Neuronal stem cell (in vitro differentiated cells): Measurements from ENCODE around the gene FBXW7.

Experiments used
- DNase-seq: peaks from one replicate; pipeline ENCODE4 v3.0.0-alpha.2; 2013; ENCODE audit warnings: low spot score
- H2AFZ ChIP-seq: one replicate; pipeline ENCODE4 v1.6.1; 2013; ENCODE audit warnings: mild to moderate bottlenecking, low read length, inconsistent platforms
- H2AK5ac ChIP-seq: 2 replicates; pipeline ENCODE4 v1.6.1; 2013; ENCODE audit warnings: low read depth, mild to moderate bottlenecking, inconsistent platforms, low read length, moderate library complexity, mixed read lengths
- H2BK120ac ChIP-seq: 2 replicates; pipeline ENCODE4 v1.6.1; 2013; ENCODE audit warnings: low read depth, mild to moderate bottlenecking, inconsistent platforms, low read length, moderate library complexity, mixed read lengths
- H2BK12ac ChIP-seq: one replicate; pipeline ENCODE4 v1.6.1; 2013; ENCODE audit warnings: low read length, inconsistent platforms
- H2BK15ac ChIP-seq: 2 replicates; pipeline ENCODE4 v1.6.1; 2013; ENCODE audit warnings: mild to moderate bottlenecking, low read length, inconsistent platforms, mixed read lengths
- H2BK5ac ChIP-seq: one replicate; pipeline ENCODE4 v1.6.1; 2013; ENCODE audit warnings: inconsistent platforms, mild to moderate bottlenecking, low read length, moderate library complexity
- H3K14ac ChIP-seq: one replicate; pipeline ENCODE4 v1.6.1; 2013; ENCODE audit warnings: low read length, inconsistent platforms
- H3K18ac ChIP-seq: 2 replicates; pipeline ENCODE4 v1.6.1; 2013; ENCODE audit warnings: low read length, inconsistent platforms
- H3K23ac ChIP-seq: 2 replicates; pipeline ENCODE4 v1.6.1; 2013; ENCODE audit warnings: low read depth, mild to moderate bottlenecking, mixed read lengths, low read length, inconsistent platforms; ENCODE audit not compliant: poor library complexity
- H3K27ac ChIP-seq: replicated peaks from 3 replicates; pipeline ENCODE4 v1.5.1; 2013; ENCODE audit warnings: low read length, inconsistent platforms
- H3K27me3 ChIP-seq, 3 experiments: 2 replicates each; pipeline ENCODE4 v1.6.1; 2013; ENCODE audit warnings: low read length in 3 of 3, mild to moderate bottlenecking in 2 of 3, inconsistent platforms in 1 of 3, low read depth in 1 of 3, mixed read lengths in 1 of 3, moderate library complexity in 1 of 3; ENCODE audit not compliant: control insufficient read depth in 3 of 3, insufficient read depth in 3 of 3
- H3K36me3 ChIP-seq, 2 donors: replicated peaks in 1 of 2; 2 replicates each; pipeline ENCODE4 v1.6.1; 2013; ENCODE audit warnings: low read length in 2 of 2; ENCODE audit not compliant: control insufficient read depth in 2 of 2, insufficient read depth in 2 of 2
- H3K4ac ChIP-seq: 2 replicates; pipeline ENCODE4 v1.6.1; 2013; ENCODE audit warnings: inconsistent platforms, mild to moderate bottlenecking, low read length, moderate library complexity
- H3K4me1 ChIP-seq, 2 donors: 1 replicate in 1 of 2; 2 replicates in 1 of 2; pipeline ENCODE4 v1.6.1; 2013; ENCODE audit warnings: low read length in 2 of 2, low read depth in 1 of 2; ENCODE audit not compliant: control insufficient read depth in 2 of 2, insufficient read depth in 1 of 2
- H3K4me2 ChIP-seq: one replicate; pipeline ENCODE4 v1.6.1; 2013; ENCODE audit warnings: mild to moderate bottlenecking, low read length, inconsistent platforms; ENCODE audit not compliant: insufficient read depth, poor library complexity, severe bottlenecking
- H3K4me3 ChIP-seq, 2 donors: 2 replicates each; pipeline ENCODE4 v1.5.1; 2013; ENCODE audit warnings: low read length in 2 of 2, mild to moderate bottlenecking in 2 of 2, inconsistent platforms in 1 of 2, moderate library complexity in 1 of 2
- H3K79me1 ChIP-seq: one replicate; pipeline ENCODE4 v1.6.1; 2013; ENCODE audit warnings: low read depth, mild to moderate bottlenecking, inconsistent platforms, low read length, moderate library complexity
- H3K9ac ChIP-seq: one replicate; pipeline ENCODE4 v1.6.1; 2013; ENCODE audit warnings: mild to moderate bottlenecking, low read depth, low read length, inconsistent platforms; ENCODE audit not compliant: poor library complexity
- H3K9me3 ChIP-seq, 2 donors: replicated peaks in 1 of 2; 2 replicates each; pipeline versions ENCODE3 to v1.6.1; 2013; ENCODE audit warnings: low read length in 2 of 2, mild to moderate bottlenecking in 2 of 2, inconsistent platforms in 1 of 2, low read depth in 1 of 2, mixed read lengths in 1 of 2, moderate library complexity in 1 of 2; ENCODE audit not compliant: control insufficient read depth in 2 of 2, insufficient read depth in 1 of 2
- H4K8ac ChIP-seq: one replicate; pipeline ENCODE4 v1.6.1; 2013; ENCODE audit warnings: low read depth, mild to moderate bottlenecking, inconsistent platforms, low read length, moderate library complexity
- H4K91ac ChIP-seq: one replicate; pipeline ENCODE4 v1.6.1; 2013; ENCODE audit warnings: low read length, low read depth, mild to moderate bottlenecking, inconsistent platforms; ENCODE audit not compliant: poor library complexity
- WGBS, 2 donors: extraction: QIAGEN DNeasy Blood & Tissue Kit; methylation state at CpG; one replicate each; pipeline ENCODE4 v1.1.7; 2013; ENCODE audit warnings: missing lambda C conversion rate in 2 of 2, mixed read lengths in 1 of 2; ENCODE audit not compliant: insufficient read length in 2 of 2, insufficient replicate concordance in 1 of 2; ENCODE audit errors: extremely low coverage in 2 of 2; 5-methylcytosine and 5-hydroxymethylcytosine counted together

Gene FBXW7

DNA sequence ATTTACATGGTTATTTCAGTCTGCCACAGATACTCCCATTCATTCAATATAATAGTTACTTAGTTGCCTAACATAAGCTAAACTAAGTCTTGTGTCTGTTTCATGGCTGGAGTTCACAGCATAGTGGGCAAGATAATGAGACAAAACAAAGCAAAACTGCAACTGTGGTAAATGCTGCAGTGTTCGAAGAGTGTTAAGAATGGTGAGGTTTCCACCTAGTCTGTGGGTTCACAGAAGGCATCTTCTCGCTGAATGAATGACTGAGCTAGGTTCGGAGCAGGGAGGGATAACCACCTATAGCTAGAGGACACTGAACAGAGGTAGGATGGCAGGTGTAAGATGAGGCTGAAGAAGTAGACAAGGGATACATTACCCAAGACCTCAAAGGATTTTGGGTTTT lies 171.0 kb downstream of the FBXW7 start:
- DNase-seq: no peak
- Histone ChIP-seq H3K23ac (no peak overlapping the region), H3K79me1 (no peaks in the 10 kb centered on the region), H2AFZ (no peak overlapping the region), H3K4ac (no peak overlapping the region), H3K18ac (no peak overlapping the region), H3K4me3 (no peak overlapping the region), H2AK5ac (no peak overlapping the region), H3K4me2 (no peak overlapping the region), H3K27ac (no peak overlapping the region), H3K9ac (no peak overlapping the region), H3K14ac (no peak overlapping the region), H3K36me3 (no peaks in the 10 kb centered on the region), H3K4me1 (no peaks in the 10 kb centered on the region), H2BK12ac (no peak overlapping the region), H2BK120ac (no peak overlapping the region), H3K9me3 (no peaks in the 10 kb centered on the region), H3K27me3 (no peaks in the 10 kb centered on the region), H4K8ac (no peak overlapping the region), H2BK5ac (no peak overlapping the region), H4K91ac (no peak overlapping the region), H2BK15ac (no peak overlapping the region)
- WGBS, 2 donors: no CpG with 5 or more reads among the region's 3 CpGs

DNA sequence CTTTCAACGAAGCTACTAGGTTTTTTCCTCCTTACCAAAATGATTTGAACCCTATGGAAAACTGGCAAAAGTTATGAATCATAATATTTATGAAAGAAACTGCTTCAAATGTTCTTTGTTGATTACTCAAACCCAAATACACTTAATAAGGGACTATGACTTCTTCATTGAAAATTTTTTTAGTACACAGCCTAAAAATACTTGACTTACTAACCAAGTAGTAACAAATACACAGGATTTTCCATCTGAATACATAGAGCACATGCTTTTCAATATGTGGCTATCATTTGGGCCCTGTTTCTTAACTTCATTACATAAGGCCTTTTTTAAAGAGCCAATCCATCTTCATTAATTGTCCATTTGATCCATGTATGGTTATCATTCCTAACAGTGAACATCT lies 171.5 kb downstream of the FBXW7 start:
- Histone ChIP-seq H3K18ac (no peak overlapping the region), H2BK120ac (no peak overlapping the region), H3K4me3 (no peak overlapping the region), H3K4me1 (no peaks in the 10 kb centered on the region), H3K9ac (no peak overlapping the region), H3K4ac (no peak overlapping the region), H2BK12ac (no peak overlapping the region), H2BK5ac (no peak overlapping the region), H3K14ac (no peak overlapping the region), H3K4me2 (no peak overlapping the region), H3K36me3 (no peaks in the 10 kb centered on the region), H2AFZ (no peak overlapping the region), H2AK5ac (no peak overlapping the region), H2BK15ac (no peak overlapping the region), H4K91ac (no peak overlapping the region), H3K27ac (no peak overlapping the region), H4K8ac (no peak overlapping the region), H3K23ac (no peak overlapping the region), H3K79me1 (no peaks in the 10 kb centered on the region), H3K27me3 (no peaks in the 10 kb centered on the region), H3K9me3 (no peaks in the 10 kb centered on the region)
- WGBS, 2 donors: no CpG with 5 or more reads among the region's 1 CpG
- DNase-seq: no peak

DNA sequence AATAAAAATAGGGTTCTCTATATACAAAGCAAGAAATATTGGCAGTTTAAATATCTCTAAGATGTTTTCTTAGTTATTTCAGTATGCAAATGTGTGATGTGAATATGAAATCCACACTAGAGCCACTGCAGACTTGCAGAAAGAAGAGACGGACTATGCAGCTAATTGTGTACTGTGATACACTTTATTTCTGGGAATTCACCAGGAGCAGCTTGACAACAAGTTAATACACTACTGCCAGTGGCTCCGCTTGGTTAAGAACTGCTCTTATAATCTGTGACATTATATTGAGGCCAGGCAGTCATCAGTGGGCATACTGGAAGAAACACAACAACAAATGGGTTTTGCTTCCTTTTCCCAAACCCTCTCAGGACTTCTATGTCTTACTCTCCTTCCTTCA lies 172.0 kb downstream of the FBXW7 start:
- Histone ChIP-seq H3K4ac (no peak overlapping the region), H2BK120ac (no peak overlapping the region), H3K27me3 (no peaks in the 10 kb centered on the region), H3K36me3 (no peaks in the 10 kb centered on the region), H3K4me1 (no peaks in the 10 kb centered on the region), H3K9me3 (no peaks in the 10 kb centered on the region), H4K8ac (no peak overlapping the region), H3K4me2 (no peak overlapping the region), H3K14ac (no peak overlapping the region), H2BK12ac (no peak overlapping the region), H2AFZ (no peak overlapping the region), H3K27ac (no peak overlapping the region), H2BK5ac (no peak overlapping the region), H2AK5ac (no peak overlapping the region), H3K18ac (no peak overlapping the region), H3K23ac (no peak overlapping the region), H3K4me3 (no peak overlapping the region), H3K9ac (no peak overlapping the region), H2BK15ac (no peak overlapping the region), H4K91ac (no peak overlapping the region), H3K79me1 (no peaks in the 10 kb centered on the region)
- WGBS, 2 donors: no CpG with 5 or more reads among the region's 2 CpGs
- DNase-seq: no peak

DNA sequence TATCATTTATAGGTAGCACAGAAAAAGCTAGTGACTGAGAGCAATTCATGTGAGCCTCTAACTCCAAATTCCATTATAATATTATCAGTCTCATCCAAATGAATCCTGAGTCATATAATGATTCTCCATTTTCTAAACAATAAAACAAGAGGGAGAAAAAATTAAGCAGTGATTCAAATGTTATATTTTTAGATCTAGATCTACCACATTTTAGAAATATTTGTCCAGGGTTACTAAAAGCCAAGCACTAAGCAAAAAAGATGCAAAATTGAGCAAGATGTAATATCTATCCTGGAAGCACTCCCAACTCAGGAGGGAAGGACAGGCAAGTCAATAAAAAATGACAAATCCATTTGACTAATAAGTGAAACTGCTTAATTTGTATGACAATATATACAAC lies 172.8 kb downstream of the FBXW7 start:
- H3K23ac ChIP-seq: no peak overlapping the region
- H2BK12ac ChIP-seq: no peak overlapping the region
- no peak overlapping the region for H3K4ac ChIP-seq
- H3K27me3 ChIP-seq: no peaks in the 10 kb centered on the region
- H2BK15ac ChIP-seq: no peak overlapping the region
- no peak overlapping the region for H2AFZ ChIP-seq
- H3K4me3 ChIP-seq: no peak overlapping the region
- H3K9me3 ChIP-seq: no peaks in the 10 kb centered on the region
- DNase-seq: no peak
- no peak overlapping the region for H2BK120ac ChIP-seq
- no peak overlapping the region for H2AK5ac ChIP-seq
- no peak overlapping the region for H4K8ac ChIP-seq
- H3K27ac ChIP-seq: no peak overlapping the region
- H3K79me1 ChIP-seq: no peaks in the 10 kb centered on the region
- H2BK5ac ChIP-seq: no peak overlapping the region
- no peak overlapping the region for H3K9ac ChIP-seq
- no peak overlapping the region for H3K4me2 ChIP-seq
- H3K18ac ChIP-seq: no peak overlapping the region
- no peaks in the 10 kb centered on the region for H3K36me3 ChIP-seq
- H3K4me1 ChIP-seq: no peaks in the 10 kb centered on the region
- no peak overlapping the region for H3K14ac ChIP-seq
- H4K91ac ChIP-seq: no peak overlapping the region
